Endothelial cell of umbilical vein (primary cell): ENCODE data around the gene CLEC18C. TPM values are rescaled to one million over a fixed set of nuclear protein-coding genes. Genes with fewer than 3 reads are reported as not detected.

Experiments used
- BruUV-seq: library from RNA; stranded (reverse); fragments of 400-500 nt; replicated peaks from 2 replicates; lab custom pipeline; 2021; lab: Mats Ljungman, UMichigan
- CTCF ChIA-PET: fragments of 300-600, 350-600 bp; sonication (Branson Sonifier 250); formaldehyde crosslinking; loops from one replicate; lab custom pipeline; 2021; ENCODE audit warnings: antibody characterized with exemption, inconsistent platforms; lab: Charles Lee
- POLR2A ChIA-PET: fragments of 300-600, 350-600 bp; sonication (Branson Sonifier 250); formaldehyde crosslinking; loops from one replicate; lab custom pipeline; 2021; ENCODE audit warnings: antibody characterized with exemption, inconsistent platforms; lab: Charles Lee
- DNase-seq: peaks from one replicate; pipeline ENCODE4 v3.0.0-alpha.2; 2011; ENCODE audit warnings: low read depth, low spot score
- FAIRE-seq: peaks from 2 replicates; lab custom pipeline; 2011; peaks lifted over from hg19 to GRCh38; lab: Jason Lieb, UNC
- H2AFZ ChIP-seq: 2 replicates; pipeline ENCODE4 v1.6.0; 2012; ENCODE audit warnings: low read depth, low read length, control low read depth, inconsistent platforms
- H3K27ac ChIP-seq: 2 replicates; pipeline ENCODE4 v1.5.1; 2011; ENCODE audit warnings: low read depth, mild to moderate bottlenecking, control low read depth, low read length, moderate library complexity; ENCODE audit not compliant: insufficient read depth
- H3K27me3 ChIP-seq, 2 experiments: 2 replicates each; pipeline versions ENCODE4 v1.6.0 to v1.6.1; 2011; ENCODE audit warnings: low read length in 2 of 2, mixed read lengths in 1 of 2; ENCODE audit not compliant: control insufficient read depth in 2 of 2, insufficient read depth in 2 of 2
- H3K36me3 ChIP-seq, 2 experiments: 2 replicates in 1 of 2; 3 replicates in 1 of 2; pipeline ENCODE4 v1.5.1; 2011; ENCODE audit warnings: low read length in 2 of 2, mild to moderate bottlenecking in 1 of 2, moderate library complexity in 1 of 2; ENCODE audit not compliant: control insufficient read depth in 2 of 2, insufficient read depth in 2 of 2; ENCODE audit errors: extremely low read depth in 1 of 2
- H3K4me1 ChIP-seq: 3 replicates; pipeline ENCODE4 v1.5.1; 2011; ENCODE audit warnings: mild to moderate bottlenecking, low read length; ENCODE audit not compliant: control insufficient read depth, insufficient read depth; ENCODE audit errors: extremely low read depth
- H3K4me2 ChIP-seq: 2 replicates; pipeline ENCODE4 v1.6.1; 2011; ENCODE audit warnings: low read length, control low read depth, mixed read lengths; ENCODE audit not compliant: insufficient read depth
- H3K4me3 ChIP-seq, 3 experiments: fragments of 200-600 bp in 1 of 3; sonication (generic), shearing (Covaris generic) in 1 of 3; replicated peaks in 1 of 3; 2 replicates each; pipeline ENCODE4 v1.5.1; 2011 to 2016; ENCODE audit warnings: control low read depth in 3 of 3, low read length in 3 of 3, mild to moderate bottlenecking in 2 of 3, inconsistent platforms in 1 of 3, low read depth in 1 of 3, moderate library complexity in 1 of 3; ENCODE audit not compliant: insufficient read depth in 1 of 3
- H3K79me2 ChIP-seq: 2 replicates; pipeline ENCODE4 v1.6.0; 2012; ENCODE audit warnings: low read length, inconsistent platforms; ENCODE audit not compliant: control insufficient read depth, insufficient read depth
- H3K9ac ChIP-seq: replicated peaks from 2 replicates; pipeline ENCODE3; 2011; ENCODE audit warnings: low read length, control low read depth; ENCODE audit not compliant: insufficient read depth; ENCODE audit errors: extremely low read depth
- H3K9me1 ChIP-seq: replicated peaks from 3 replicates; pipeline ENCODE4 v1.6.0; 2011; ENCODE audit warnings: mild to moderate bottlenecking, low read length; ENCODE audit not compliant: control insufficient read depth, insufficient read depth; ENCODE audit errors: extremely low read depth
- H3K9me3 ChIP-seq: replicated peaks from 2 replicates; pipeline ENCODE4 v1.5.1; 2012; ENCODE audit warnings: low read length, inconsistent platforms; ENCODE audit not compliant: control insufficient read depth, insufficient read depth
- H4K20me1 ChIP-seq: replicated peaks from 2 replicates; pipeline ENCODE3; 2011; ENCODE audit warnings: mild to moderate bottlenecking, low read length; ENCODE audit not compliant: control insufficient read depth, insufficient read depth; ENCODE audit errors: extremely low read depth
- EZH2 ChIP-seq: IDR thresholded peaks from 2 replicates; pipeline ENCODE4 v1.6.1; 2012; ENCODE audit warnings: borderline replicate concordance, low read depth, mild to moderate bottlenecking, moderate library complexity, low read length, inconsistent platforms; ENCODE audit not compliant: severe bottlenecking
- FOS ChIP-seq: IDR thresholded peaks from 2 replicates; pipeline ENCODE4 v1.6.1; 2011; ENCODE audit warnings: mild to moderate bottlenecking, low read length, moderate library complexity, borderline replicate concordance; ENCODE audit not compliant: insufficient read depth
- GATA2 ChIP-seq: IDR thresholded peaks from 2 replicates; pipeline ENCODE4 v1.7.0; 2011; ENCODE audit warnings: low read depth, mild to moderate bottlenecking, moderate library complexity, mixed read lengths, low read length; ENCODE audit not compliant: insufficient read length, insufficient read depth
- JUN ChIP-seq: IDR thresholded peaks from 2 replicates; pipeline ENCODE4 v1.6.1; 2011; ENCODE audit warnings: borderline replicate concordance, low read depth; ENCODE audit not compliant: insufficient read length, insufficient read depth
- MYC ChIP-seq: IDR thresholded peaks from one replicate; pipeline ENCODE4 v1.6.1; 2011; ENCODE audit warnings: mild to moderate bottlenecking, low read depth, low read length
- POLR2A ChIP-seq: IDR thresholded peaks from 2 replicates; pipeline ENCODE4 v1.6.1; 2012; ENCODE audit warnings: low read depth, mild to moderate bottlenecking, control low read depth, low read length
- POLR2AphosphoS5 ChIP-seq: IDR thresholded peaks from 2 replicates; pipeline ENCODE4 v1.6.1; 2012; ENCODE audit warnings: low read depth, mild to moderate bottlenecking, control low read depth, low read length, moderate library complexity; ENCODE audit not compliant: insufficient read depth
- dilution Hi-C: fragments of 300-500 bp; cut with MboI; formaldehyde crosslinking; loops from one replicate; pipeline ENCODE4 v1.15.0; 2019; ENCODE audit warnings: low sequenced_read_pairs; ENCODE audit not compliant: extremely low pct_ligation_motif_present
- intact Hi-C: fragments of 100-400 bp; cut with micrococcal nuclease; formaldehyde crosslinking; loops from one replicate; pipeline ENCODE4 v1.10.0; 2022
- polyA plus RNA-seq, 4 experiments: library from polyadenylated mRNA; depleted of rRNA in 3 of 4; stranded (reverse) in 3 of 4; unstranded in 1 of 4; fragments of >200 nt; gene quantifications; 2 replicates each; pipeline versions ENCODE4 v1.2.1 to v1.2.3, GENCODE V29; 2011 to 2012; ENCODE audit warnings: missing spikeins in 1 of 4
- total RNA-seq: library from RNA; stranded (reverse); gene quantifications from 2 replicates; pipeline ENCODE4 v1.2.3, GENCODE V29; 2021
- TF ChIP-seq, protein P1 (sequence below): IDR thresholded peaks from 2 replicates; pipeline ENCODE4 v1.6.1; 2011; ENCODE audit not compliant: insufficient read depth, insufficient read length
- TF ChIP-seq, protein P2 (sequence below), 2 donors: IDR thresholded peaks; 1 replicate in 1 of 2; 2 replicates in 1 of 2; pipeline ENCODE4 v1.5.1; 2011; ENCODE audit warnings: low read length in 2 of 2, mild to moderate bottlenecking in 2 of 2, moderate library complexity in 2 of 2, control low read depth in 1 of 2, inconsistent platforms in 1 of 2, low read depth in 1 of 2; ENCODE audit not compliant: insufficient read depth in 1 of 2; ENCODE audit errors: extremely low read depth in 1 of 2

Gene CLEC18C
- total and polyA plus RNA-seq, 2 donors (not counting 3 experiments of a cell fraction or from before 2014, with no cell fraction given) = not detected

DNA sequence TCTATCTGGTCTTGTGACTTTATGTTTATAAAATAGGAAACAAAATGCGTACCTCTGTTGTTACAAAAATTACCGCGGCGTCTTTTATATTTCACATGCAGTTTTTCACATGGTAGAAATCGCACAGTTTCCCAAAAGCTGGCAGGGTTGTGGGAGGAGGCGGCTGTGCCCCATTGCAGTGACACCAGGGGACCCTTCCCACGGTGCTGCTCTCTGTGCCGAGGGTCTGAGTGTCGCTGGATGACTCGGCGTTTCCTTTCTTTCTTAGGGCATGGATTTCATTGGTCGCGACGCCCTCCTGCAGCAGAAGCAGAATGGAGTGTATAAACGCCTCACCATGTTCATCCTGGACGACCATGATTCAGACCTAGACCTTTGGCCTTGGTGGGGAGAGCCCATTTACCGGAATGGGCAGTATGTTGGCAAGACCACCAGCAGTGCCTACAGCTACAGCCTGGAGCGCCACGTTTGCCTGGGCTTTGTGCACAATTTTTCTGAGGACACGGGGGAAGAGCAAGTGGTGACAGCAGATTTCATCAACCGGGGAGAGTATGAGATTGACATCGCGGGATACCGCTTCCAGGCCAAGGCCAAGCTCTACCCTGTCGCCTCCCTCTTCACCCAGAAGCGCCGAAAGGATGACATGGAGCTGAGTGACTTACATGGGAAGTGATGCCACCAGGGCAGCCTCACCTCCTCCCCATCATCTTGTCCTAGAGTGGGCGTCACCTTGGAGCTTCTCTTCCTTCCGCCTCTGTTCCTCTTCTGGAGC lies 17.2 kb upstream of the CLEC18C start:
- TF ChIP-seq EZH2 (no peak), GATA2 (no peak), POLR2AphosphoS5 (no peak), JUN (no peak), FOS (no peak), MYC (no peak), POLR2A (no peak)
- TF ChIP-seq, protein P1, sequence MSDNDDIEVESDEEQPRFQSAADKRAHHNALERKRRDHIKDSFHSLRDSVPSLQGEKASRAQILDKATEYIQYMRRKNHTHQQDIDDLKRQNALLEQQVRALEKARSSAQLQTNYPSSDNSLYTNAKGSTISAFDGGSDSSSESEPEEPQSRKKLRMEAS = no peak
- TF ChIP-seq, protein P2, sequence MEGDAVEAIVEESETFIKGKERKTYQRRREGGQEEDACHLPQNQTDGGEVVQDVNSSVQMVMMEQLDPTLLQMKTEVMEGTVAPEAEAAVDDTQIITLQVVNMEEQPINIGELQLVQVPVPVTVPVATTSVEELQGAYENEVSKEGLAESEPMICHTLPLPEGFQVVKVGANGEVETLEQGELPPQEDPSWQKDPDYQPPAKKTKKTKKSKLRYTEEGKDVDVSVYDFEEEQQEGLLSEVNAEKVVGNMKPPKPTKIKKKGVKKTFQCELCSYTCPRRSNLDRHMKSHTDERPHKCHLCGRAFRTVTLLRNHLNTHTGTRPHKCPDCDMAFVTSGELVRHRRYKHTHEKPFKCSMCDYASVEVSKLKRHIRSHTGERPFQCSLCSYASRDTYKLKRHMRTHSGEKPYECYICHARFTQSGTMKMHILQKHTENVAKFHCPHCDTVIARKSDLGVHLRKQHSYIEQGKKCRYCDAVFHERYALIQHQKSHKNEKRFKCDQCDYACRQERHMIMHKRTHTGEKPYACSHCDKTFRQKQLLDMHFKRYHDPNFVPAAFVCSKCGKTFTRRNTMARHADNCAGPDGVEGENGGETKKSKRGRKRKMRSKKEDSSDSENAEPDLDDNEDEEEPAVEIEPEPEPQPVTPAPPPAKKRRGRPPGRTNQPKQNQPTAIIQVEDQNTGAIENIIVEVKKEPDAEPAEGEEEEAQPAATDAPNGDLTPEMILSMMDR (IDR thresholded peaks at IDR 0.05; ENCODE audit: extremely low read depth in 1 of 2, insufficient read depth in 1 of 2, low read depth in 1 of 2, low read length in 2 of 2) = no peak
- Histone ChIP-seq H3K9me3 (no peaks in the 10 kb centered on the region), H3K9me1 (no peaks in the 10 kb centered on the region), H3K27ac (no peak overlapping the region), H3K4me3 (no peak overlapping the region), H3K27me3 (no peaks in the 10 kb centered on the region), H4K20me1 (no peaks in the 10 kb centered on the region), H3K79me2 (no peaks in the 10 kb centered on the region), H3K36me3 (peaks cover 26 to 76% of the 10 kb centered on the region in 2 experiments), H2AFZ (no peak overlapping the region), H3K4me1 (no peaks in the 10 kb centered on the region), H3K9ac (no peak overlapping the region), H3K4me2 (no peak overlapping the region)
- no TSS peak for BruUV-seq
- ChIA-PET POLR2A (no interaction called here), CTCF (no interaction called here)
- dilution Hi-C loops = no loop called here
- FAIRE-seq (no peak), DNase-seq (peak; percentile 2)
- intact Hi-C loops = no loop called here
